Umbilical cord (tissue), 2 donors: ENCODE data around the gene ZFC3H1. TPM values are rescaled to one million over a fixed set of nuclear protein-coding genes. Genes with fewer than 3 reads are reported as not detected.
"Not testable (repeated sequence)": the region's sequence is repeated elsewhere in the genome, so short reads cannot be mapped to it uniquely, and the experiment has no call there.

Experiments
- DNase-seq: peaks from one replicate; pipeline ENCODE4 v3.0.0-alpha.2; 2015; ENCODE audit warnings: low spot score
- total RNA-seq: library from RNA; depleted of rRNA; stranded (reverse); fragments of >200 nt; gene quantifications from one replicate; pipeline ENCODE4 v1.2.3, GENCODE V29; 2014; ENCODE audit warnings: low replicate concordance; ENCODE audit not compliant: insufficient read depth

Gene ZFC3H1
- total RNA-seq, 1 donor from 2014 or later, result 55.6 TPM

GRCh38 chr12:71582925-71583324, 80.7 kb downstream of the ZFC3H1 start:
- no peak for DNase-seq

- DNase-seq, result peak; percentile 38
Measured at GRCh38 chr12:71581206-71581605, 82.4 kb downstream of the ZFC3H1 start.

- DNase-seq, result no peak
Measured at GRCh38 chr12:71578694-71579258, 84.9 kb downstream of the ZFC3H1 start.

GRCh38 chr12:71576496-71576895, 87.2 kb downstream of the ZFC3H1 start:
- peak; percentile 56 for DNase-seq

GRCh38 chr12:71569885-71570284, 93.8 kb downstream of the ZFC3H1 start:
- not testable (repeated sequence) for DNase-seq

GRCh38 chr12:71567537-71567936, 96.1 kb downstream of the ZFC3H1 start:
- no peak for DNase-seq

- peak; percentile 15 for DNase-seq
Measured at GRCh38 chr12:71566655-71567054, 97.0 kb downstream of the ZFC3H1 start.

- DNase-seq, result no peak
Measured at GRCh38 chr12:71565535-71565934, 98.1 kb downstream of the ZFC3H1 start.

GRCh38 chr12:71562676-71563595, 100.7 kb downstream of the ZFC3H1 start:
- DNase-seq, result no peak

Other genes starting within 250 kb of the ZFC3H1 start
- 4.1 TPM for gene LGR5, start 224.1 kb downstream of the ZFC3H1 start, total RNA-seq
- 7.2 TPM for gene THAP2, start 453 bp upstream of the ZFC3H1 start, total RNA-seq
- 52.2 TPM for gene TMEM19, start 22.2 kb upstream of the ZFC3H1 start, total RNA-seq
- 17.1 TPM for gene RAB21, start 91.0 kb upstream of the ZFC3H1 start, total RNA-seq
- gene TBC1D15, start 175.9 kb upstream of the ZFC3H1 start, total RNA-seq, result 38.5 TPM